IPS-20b (cell line): ENCODE measurements around the gene APOD.

ENCODE experiments used
- H3K27ac ChIP-seq: one replicate; pipeline ENCODE4 v1.5.1; 2013; ENCODE audit warnings: low read length
- H3K27me3 ChIP-seq: 2 replicates; pipeline ENCODE4 v1.6.1; 2013; ENCODE audit warnings: mild to moderate bottlenecking, low read length, inconsistent platforms; ENCODE audit not compliant: insufficient read depth
- H3K36me3 ChIP-seq: 2 replicates; pipeline ENCODE4 v1.6.1; 2013; ENCODE audit warnings: low read depth, mild to moderate bottlenecking, inconsistent platforms, low read length, moderate library complexity; ENCODE audit not compliant: insufficient read depth
- H3K4me1 ChIP-seq: 2 replicates; pipeline ENCODE4 v1.6.1; 2013; ENCODE audit warnings: mild to moderate bottlenecking, control low read depth, inconsistent platforms, low read length, moderate library complexity; ENCODE audit not compliant: insufficient read depth
- H3K4me3 ChIP-seq: 2 replicates; pipeline ENCODE4 v1.5.1; 2013; ENCODE audit warnings: mild to moderate bottlenecking, low read length, inconsistent platforms
- H3K9ac ChIP-seq: 2 replicates; pipeline ENCODE4 v1.6.1; 2013; ENCODE audit warnings: low read depth, mild to moderate bottlenecking, inconsistent platforms, low read length, moderate library complexity
- H3K9me3 ChIP-seq: 2 replicates; pipeline ENCODE4 v1.6.1; 2013; ENCODE audit warnings: mild to moderate bottlenecking, low read depth, low read length, inconsistent platforms; ENCODE audit not compliant: insufficient read depth

APOD gene

GRCh38 chr3:195577645-195578177 is 6.0 kb downstream of the APOD start:
- H3K27ac ChIP-seq: no peak overlapping the region
- H3K9me3 ChIP-seq: no peaks in the 10 kb centered on the region
- no peak overlapping the region for H3K9ac ChIP-seq
- peaks cover 3% of the 10 kb centered on the region; the same call in 1 of the 2 replicates for H3K4me1 ChIP-seq
- no peak overlapping the region for H3K4me3 ChIP-seq
- H3K36me3 ChIP-seq: no peaks in the 10 kb centered on the region
- H3K27me3 ChIP-seq: no peaks in the 10 kb centered on the region

DNA sequence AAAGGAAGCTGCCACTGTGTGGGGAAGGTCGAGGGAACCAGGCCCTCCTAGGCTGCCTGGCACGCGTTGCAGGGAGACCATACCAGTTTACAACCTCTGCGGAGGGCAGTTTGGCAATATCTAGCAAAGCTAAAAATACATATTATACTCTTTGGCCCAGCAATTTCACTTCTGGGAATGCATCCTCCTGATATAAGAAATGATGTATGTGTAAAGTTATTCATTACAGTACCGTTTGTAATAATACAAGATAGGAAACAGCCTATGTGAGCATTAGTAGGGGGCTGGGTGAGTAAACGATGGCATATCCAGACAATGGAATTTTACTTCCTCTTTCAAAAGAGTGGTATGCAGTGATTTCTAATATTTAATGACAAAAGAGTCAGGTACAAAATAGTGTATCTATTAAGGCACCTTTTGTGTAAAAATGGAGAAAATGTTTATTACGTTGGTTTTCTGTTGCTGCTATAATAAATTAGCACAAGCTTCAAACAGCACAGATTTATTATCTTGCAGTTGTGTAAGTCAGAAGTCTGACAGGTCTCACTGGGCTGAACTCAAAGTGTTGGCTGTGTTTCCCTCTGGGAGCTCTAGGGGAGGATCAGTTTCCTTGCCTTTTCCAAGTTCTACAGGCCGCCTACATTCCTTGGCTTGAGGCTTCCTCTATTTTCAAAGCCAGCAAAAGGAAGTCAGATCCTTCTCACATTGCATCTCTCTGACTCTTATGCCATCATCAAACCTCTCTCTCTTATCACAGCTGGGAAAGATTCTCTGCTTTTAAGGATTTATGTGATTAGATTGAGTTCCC is 9.0 kb downstream of the APOD start:
- Histone ChIP-seq H3K9me3 (no peaks in the 10 kb centered on the region), H3K36me3 (no peaks in the 10 kb centered on the region), H3K27ac (no peak overlapping the region), H3K9ac (no peak overlapping the region), H3K4me3 (no peak overlapping the region), H3K27me3 (no peaks in the 10 kb centered on the region), H3K4me1 (peaks cover 3% of the 10 kb centered on the region; the same call in 1 of the 2 replicates)

DNA sequence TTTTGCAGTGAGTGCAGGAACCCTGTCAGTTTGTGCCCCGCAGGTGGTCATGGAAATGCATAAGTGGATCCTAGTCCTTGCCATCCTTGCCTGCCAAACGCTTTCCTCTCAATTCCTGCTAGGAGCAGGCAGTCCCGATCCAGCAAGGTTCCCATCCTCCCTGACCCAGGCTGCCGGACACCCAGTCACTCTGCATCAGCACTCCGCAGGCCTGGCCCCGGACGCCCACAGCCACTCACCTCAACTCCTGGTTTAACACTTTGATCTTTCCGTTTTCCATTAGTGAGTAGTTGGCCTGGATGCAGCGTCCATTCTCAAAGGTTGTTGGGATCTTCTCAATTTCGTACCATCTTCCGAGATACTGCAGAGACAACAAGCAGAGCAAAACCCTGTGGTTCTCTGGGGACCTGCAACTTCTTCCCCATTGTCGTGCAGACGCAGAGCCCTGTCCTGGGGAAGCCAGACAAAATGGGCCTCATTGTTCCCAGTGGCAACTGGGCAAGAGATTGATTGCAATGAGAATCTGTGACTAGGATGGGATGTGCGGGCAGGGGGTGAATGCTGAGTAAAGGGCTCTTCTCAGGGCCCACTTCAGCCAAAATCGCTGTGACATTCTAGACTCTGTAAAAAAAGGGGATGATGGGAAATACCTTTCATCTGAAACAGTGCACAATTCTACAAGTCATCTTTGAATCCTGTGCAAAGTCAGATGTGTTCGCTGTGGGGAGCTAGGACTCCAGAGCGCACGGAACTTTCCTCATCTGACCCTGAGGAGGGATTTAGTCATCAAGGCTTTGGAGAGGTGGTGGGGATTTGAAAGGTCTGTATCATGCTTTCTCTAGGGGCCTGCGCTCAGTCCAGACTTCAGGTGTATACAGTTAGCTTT is 9.9 kb downstream of the APOD start:
- Histone ChIP-seq H3K9ac (no peak overlapping the region), H3K9me3 (no peaks in the 10 kb centered on the region)

DNA sequence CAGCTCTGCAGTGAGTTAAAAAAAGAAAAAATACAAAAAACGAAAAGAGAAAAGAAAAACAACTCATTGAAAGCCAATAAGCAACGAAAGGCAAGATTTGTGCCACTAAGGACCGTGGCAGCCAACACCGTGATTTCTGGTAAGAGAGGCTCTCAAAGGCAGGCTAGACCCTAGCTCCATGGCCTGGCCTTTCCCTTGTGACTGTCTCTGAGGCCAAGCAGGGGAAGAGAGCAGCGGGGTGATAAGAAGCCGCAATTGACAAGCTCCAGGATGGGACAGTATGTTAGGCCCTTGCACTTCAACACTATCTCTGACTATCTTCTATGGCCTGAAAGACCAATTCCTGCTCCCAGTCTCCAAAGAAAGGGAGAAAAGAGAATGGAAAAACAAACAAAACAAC is 12.4 kb downstream of the APOD start:
- Histone ChIP-seq H3K27ac (no peak overlapping the region), H3K9me3 (no peaks in the 10 kb centered on the region)

More for the DNA sequence above, 9.9 kb downstream of the APOD start:
- Histone ChIP-seq H3K36me3 (no peaks in the 10 kb centered on the region), H3K4me1 (peaks cover 3% of the 10 kb centered on the region; the same call in 1 of the 2 replicates), H3K4me3 (no peak overlapping the region), H3K27me3 (no peaks in the 10 kb centered on the region), H3K27ac (no peak overlapping the region)

GRCh38 chr3:195570912-195571311 is 12.8 kb downstream of the APOD start:
- Histone ChIP-seq H3K27ac (no peak overlapping the region), H3K36me3 (no peaks in the 10 kb centered on the region), H3K9me3 (no peaks in the 10 kb centered on the region), H3K27me3 (no peaks in the 10 kb centered on the region), H3K4me1 (peaks cover 3% of the 10 kb centered on the region; the same call in 1 of the 2 replicates), H3K4me3 (no peak overlapping the region), H3K9ac (no peak overlapping the region)

More for the DNA sequence above, 12.4 kb downstream of the APOD start:
- Histone ChIP-seq H3K4me3 (no peak overlapping the region), H3K9ac (no peak overlapping the region), H3K36me3 (no peaks in the 10 kb centered on the region), H3K4me1 (peaks cover 3% of the 10 kb centered on the region; the same call in 1 of the 2 replicates), H3K27me3 (no peaks in the 10 kb centered on the region)

GRCh38 chr3:195570344-195570743 is 13.4 kb downstream of the APOD start:
- no peak overlapping the region for H3K9ac ChIP-seq
- no peaks in the 10 kb centered on the region for H3K27me3 ChIP-seq
- peaks cover 3% of the 10 kb centered on the region; the same call in 1 of the 2 replicates for H3K4me1 ChIP-seq
- no peaks in the 10 kb centered on the region for H3K9me3 ChIP-seq
- H3K27ac ChIP-seq: no peak overlapping the region
- no peak overlapping the region for H3K4me3 ChIP-seq
- H3K36me3 ChIP-seq: no peaks in the 10 kb centered on the region

DNA sequence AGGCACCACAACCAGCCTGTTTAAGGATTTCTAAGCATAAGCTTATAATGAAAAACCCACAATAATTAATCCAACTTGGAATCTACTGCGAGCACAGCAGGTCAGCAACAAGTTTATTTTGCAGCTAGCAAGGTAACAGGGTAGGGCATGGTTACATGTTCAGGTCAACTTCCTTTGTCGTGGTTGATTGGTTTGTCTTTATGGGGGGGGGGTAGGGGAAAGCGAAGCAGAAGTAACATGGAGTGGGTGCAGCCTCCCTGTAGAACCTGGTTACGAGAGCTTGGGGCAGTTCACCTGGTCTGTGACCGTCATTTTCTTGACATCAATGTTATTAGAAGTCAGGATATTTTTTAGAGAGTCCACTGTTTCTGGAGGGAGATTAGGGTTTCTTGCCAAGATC is 15.1 kb downstream of the APOD start:
- H3K27ac ChIP-seq: no peak overlapping the region
- H3K4me1 ChIP-seq: no peaks in the 10 kb centered on the region
- no peaks in the 10 kb centered on the region for H3K9me3 ChIP-seq
- H3K4me3 ChIP-seq: no peak overlapping the region
- H3K27me3 ChIP-seq: no peaks in the 10 kb centered on the region
- H3K36me3 ChIP-seq: no peaks in the 10 kb centered on the region
- no peak overlapping the region for H3K9ac ChIP-seq

- Histone ChIP-seq H3K27ac (no peak overlapping the region), H3K27me3 (no peaks in the 10 kb centered on the region), H3K36me3 (no peaks in the 10 kb centered on the region), H3K9ac (no peak overlapping the region), H3K4me1 (no peaks in the 10 kb centered on the region), H3K4me3 (no peak overlapping the region), H3K9me3 (no peaks in the 10 kb centered on the region)
Measured at GRCh38 chr3:195566797-195567196, 16.9 kb downstream of the APOD start.

DNA sequence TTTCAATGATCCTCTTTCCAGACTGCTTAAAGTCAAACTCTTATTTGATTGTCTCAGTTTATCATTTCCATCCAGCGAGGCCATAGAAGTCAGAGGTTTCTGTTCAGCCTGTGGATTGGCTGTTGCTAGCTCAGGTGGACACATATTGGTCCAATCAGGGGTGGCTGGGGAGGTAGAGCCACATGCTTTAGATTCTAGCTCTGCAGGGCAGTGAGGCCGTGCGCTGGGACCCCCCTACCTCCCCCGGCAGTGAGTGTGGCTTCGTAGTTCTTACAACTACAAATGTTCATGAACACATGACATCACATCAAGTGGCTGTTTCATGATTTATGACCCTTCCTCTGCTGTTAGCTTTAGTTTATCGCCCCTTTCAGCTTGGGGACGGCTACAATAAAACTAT is 18.0 kb downstream of the APOD start:
- Histone ChIP-seq H3K9ac (no peak overlapping the region), H3K27me3 (no peaks in the 10 kb centered on the region), H3K36me3 (no peaks in the 10 kb centered on the region), H3K9me3 (no peaks in the 10 kb centered on the region), H3K4me1 (no peaks in the 10 kb centered on the region), H3K4me3 (no peak overlapping the region), H3K27ac (no peak overlapping the region)

DNA sequence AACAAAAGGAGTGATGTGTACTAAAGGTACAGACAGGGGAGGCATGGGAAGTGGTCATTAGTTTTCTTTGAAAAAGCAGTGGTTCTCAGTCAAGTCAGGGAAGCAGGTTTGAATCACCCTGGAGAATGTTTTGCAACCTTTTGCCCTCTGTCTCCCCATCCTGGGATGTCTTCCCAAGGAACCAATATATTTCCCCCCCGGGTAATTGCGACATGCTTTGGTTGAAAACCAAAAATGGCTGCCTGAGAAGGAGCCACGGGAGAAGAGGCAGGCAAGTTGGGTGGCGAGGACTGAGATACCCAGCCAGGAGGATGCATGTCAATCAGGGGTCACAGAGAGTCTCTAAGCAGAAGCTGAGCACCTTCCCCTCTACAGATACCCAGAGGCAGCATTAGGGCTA is 20.4 kb downstream of the APOD start:
- H3K4me1 ChIP-seq: no peaks in the 10 kb centered on the region
- H3K4me3 ChIP-seq: no peak overlapping the region
- no peak overlapping the region for H3K9ac ChIP-seq
- no peaks in the 10 kb centered on the region for H3K9me3 ChIP-seq
- H3K27ac ChIP-seq: no peak overlapping the region
- no peaks in the 10 kb centered on the region for H3K36me3 ChIP-seq
- no peaks in the 10 kb centered on the region for H3K27me3 ChIP-seq

DNA sequence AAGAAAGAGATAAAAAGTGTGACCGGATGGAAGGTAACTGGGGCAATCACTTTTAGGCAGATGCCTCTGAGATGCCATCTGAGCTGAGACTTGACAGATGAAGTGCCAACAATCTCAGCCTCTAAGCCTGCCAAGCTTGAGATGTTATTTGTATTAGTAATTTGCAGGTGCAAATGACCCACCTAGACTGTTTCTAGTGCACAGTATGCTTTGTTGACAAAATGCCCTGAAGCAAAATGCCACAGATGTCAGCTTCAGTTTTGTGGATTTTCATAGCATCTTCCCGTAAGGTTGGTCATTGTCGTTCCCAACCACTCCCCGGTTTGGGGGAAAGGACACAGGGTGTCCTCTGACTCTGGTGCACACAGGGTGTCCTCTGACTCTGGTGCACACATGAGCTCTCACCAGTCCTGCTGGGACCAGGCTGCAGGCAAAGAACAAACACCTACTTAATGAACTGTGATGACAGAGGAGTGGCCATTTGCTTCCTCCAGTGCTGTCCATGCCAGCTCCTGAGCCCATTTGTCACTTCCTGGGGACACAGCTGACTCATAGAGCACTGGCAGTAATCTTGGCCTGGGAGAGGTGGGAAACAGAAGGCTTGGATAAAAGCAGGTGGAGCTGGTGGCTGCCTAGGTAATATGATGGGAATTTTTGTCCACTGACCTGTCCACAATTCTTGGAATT is 23.9 kb downstream of the APOD start:
- Histone ChIP-seq H3K27ac (no peak overlapping the region), H3K4me3 (no peak overlapping the region), H3K4me1 (no peaks in the 10 kb centered on the region), H3K36me3 (no peaks in the 10 kb centered on the region), H3K9ac (no peak overlapping the region), H3K9me3 (no peaks in the 10 kb centered on the region), H3K27me3 (peaks cover 6% of the 10 kb centered on the region; the same call in 1 of the 2 replicates)
